GM19238 (cell line): ENCODE measurements around the gene BAHCC1.

Experiments used
- DNase-seq: peaks from one replicate; pipeline ENCODE4 v3.0.0; 2011; ENCODE audit warnings: low spot score; ENCODE audit not compliant: insufficient read length

The BAHCC1 gene

GRCh38 chr17:81459224-81459623 is 64.0 kb downstream of the BAHCC1 start:
- DNase-seq = no peak

- DNase-seq = no peak
Observed at GRCh38 chr17:81459864-81460263, 64.6 kb downstream of the BAHCC1 start.

- no peak for DNase-seq
Observed at GRCh38 chr17:81460856-81461460, 65.7 kb downstream of the BAHCC1 start.

- no peak for DNase-seq
Observed at GRCh38 chr17:81461607-81462500, 66.6 kb downstream of the BAHCC1 start.

GRCh38 chr17:81462506-81463125 is 67.4 kb downstream of the BAHCC1 start:
- DNase-seq = no peak

GRCh38 chr17:81463506-81463905 is 68.2 kb downstream of the BAHCC1 start:
- DNase-seq = no peak

GRCh38 chr17:81464586-81464985 is 69.3 kb downstream of the BAHCC1 start:
- DNase-seq = no peak

GRCh38 chr17:81465910-81466309 is 70.7 kb downstream of the BAHCC1 start:
- DNase-seq = no peak

- no peak for DNase-seq
Observed at GRCh38 chr17:81466564-81467472, 71.6 kb downstream of the BAHCC1 start.

- no peak for DNase-seq
Observed at GRCh38 chr17:81468111-81468769, 73.0 kb downstream of the BAHCC1 start.

- DNase-seq = no peak
Observed at GRCh38 chr17:81468770-81469121, 73.5 kb downstream of the BAHCC1 start.

- no peak for DNase-seq
Observed at GRCh38 chr17:81469266-81469665, 74.0 kb downstream of the BAHCC1 start.

- DNase-seq = no peak
Observed at GRCh38 chr17:81470270-81470943, 75.2 kb downstream of the BAHCC1 start.

- no peak for DNase-seq
Observed at GRCh38 chr17:81470944-81471817, 75.9 kb downstream of the BAHCC1 start.

- DNase-seq = no peak
Observed at GRCh38 chr17:81471818-81472456, 76.7 kb downstream of the BAHCC1 start.

- DNase-seq = no peak
Observed at GRCh38 chr17:81473019-81473418, 77.8 kb downstream of the BAHCC1 start.

- no peak for DNase-seq
Observed at GRCh38 chr17:81474958-81475357, 79.7 kb downstream of the BAHCC1 start.

- no peak for DNase-seq
Observed at GRCh38 chr17:81476097-81476496, 80.8 kb downstream of the BAHCC1 start.

GRCh38 chr17:81476635-81477034 is 81.4 kb downstream of the BAHCC1 start:
- no peak for DNase-seq
